H1 (cell line): ENCODE measurements around the gene SLC35D3. TPM values are rescaled to one million over a fixed set of nuclear protein-coding genes. Genes with fewer than 3 reads are reported as not detected.

ENCODE experiments used
- CHD7 ChIP-seq: fragments of 300-600 bp; sonication (generic); IDR thresholded peaks from 2 replicates; pipeline ENCODE4 v1.7.1; 2012; ENCODE audit warnings: low read length, moderate library complexity, mild to moderate bottlenecking, inconsistent platforms; ENCODE audit not compliant: insufficient replicate concordance
- polyA plus RNA-seq, 7 experiments: library from polyadenylated mRNA; depleted of rRNA in 3 of 7; stranded (reverse) in 5 of 7; unstranded in 2 of 7; fragments of >200 nt in 5 of 7; fragments of 200-250 nt in 2 of 7; gene quantifications; 1 replicate in 5 of 7; 2 replicates in 1 of 7; 4 replicates in 1 of 7; pipeline versions ENCODE4 v1.2.1 to v1.2.3, GENCODE V29; 2011 to 2013; ENCODE audit warnings: missing spikeins in 2 of 7, mixed read lengths in 2 of 7
- total RNA-seq: library from RNA; stranded (reverse); fragmentation: NEBNext Ultra II Directional; extraction: Animal tissue kit (Norgen Biotek cat#: 25700); gene quantifications from 2 replicates; pipeline ENCODE4 v1.2.1, GENCODE V29; 2021

The SLC35D3 gene
- total and polyA plus RNA-seq, 2 of the 8 experiments (the other 6 are each of a cell fraction or from before 2014, with no cell fraction given), result 0.27 to 0.39 TPM

GRCh38 chr6:136952714-136953260, 30.7 kb downstream of the SLC35D3 start (continued):
- no peak for TF ChIP-seq CHD7
